AG10803 (cell line): ENCODE measurements around the gene DENND1A.

Source experiments
- DNase-seq: peaks from one replicate; pipeline ENCODE4 v3.0.0; 2010; ENCODE audit warnings: low read depth
- H3K4me3 ChIP-seq: 2 replicates; pipeline ENCODE4 v1.5.1; 2011; ENCODE audit warnings: mild to moderate bottlenecking, low read length, control low read depth
- TF ChIP-seq, protein P1 (sequence below): conservative IDR thresholded peaks from 2 replicates; pipeline ENCODE4 v1.5.1; 2011; ENCODE audit warnings: mild to moderate bottlenecking, low read length, control low read depth, inconsistent platforms

Gene DENND1A

DNA sequence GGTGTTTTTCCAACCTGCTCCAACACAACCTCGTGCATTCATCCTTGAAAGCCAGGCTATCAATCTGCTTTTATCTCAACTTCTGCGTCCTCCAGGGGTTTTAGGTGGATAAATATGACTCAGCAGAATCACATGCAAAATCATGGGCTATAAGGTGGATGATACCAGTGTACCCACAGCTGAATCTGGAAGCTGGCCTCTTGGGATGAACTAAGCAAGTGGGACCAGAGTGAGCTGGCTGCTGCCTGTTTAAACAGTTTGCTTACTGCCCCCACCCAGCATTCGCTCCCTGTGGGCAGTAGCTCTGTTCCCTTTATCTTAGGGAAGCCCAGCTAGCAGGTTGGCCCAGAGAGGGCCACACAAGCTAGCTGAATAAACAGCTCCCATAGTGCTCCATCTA is 379.9 kb downstream of the DENND1A start:
- TF ChIP-seq, protein P1, sequence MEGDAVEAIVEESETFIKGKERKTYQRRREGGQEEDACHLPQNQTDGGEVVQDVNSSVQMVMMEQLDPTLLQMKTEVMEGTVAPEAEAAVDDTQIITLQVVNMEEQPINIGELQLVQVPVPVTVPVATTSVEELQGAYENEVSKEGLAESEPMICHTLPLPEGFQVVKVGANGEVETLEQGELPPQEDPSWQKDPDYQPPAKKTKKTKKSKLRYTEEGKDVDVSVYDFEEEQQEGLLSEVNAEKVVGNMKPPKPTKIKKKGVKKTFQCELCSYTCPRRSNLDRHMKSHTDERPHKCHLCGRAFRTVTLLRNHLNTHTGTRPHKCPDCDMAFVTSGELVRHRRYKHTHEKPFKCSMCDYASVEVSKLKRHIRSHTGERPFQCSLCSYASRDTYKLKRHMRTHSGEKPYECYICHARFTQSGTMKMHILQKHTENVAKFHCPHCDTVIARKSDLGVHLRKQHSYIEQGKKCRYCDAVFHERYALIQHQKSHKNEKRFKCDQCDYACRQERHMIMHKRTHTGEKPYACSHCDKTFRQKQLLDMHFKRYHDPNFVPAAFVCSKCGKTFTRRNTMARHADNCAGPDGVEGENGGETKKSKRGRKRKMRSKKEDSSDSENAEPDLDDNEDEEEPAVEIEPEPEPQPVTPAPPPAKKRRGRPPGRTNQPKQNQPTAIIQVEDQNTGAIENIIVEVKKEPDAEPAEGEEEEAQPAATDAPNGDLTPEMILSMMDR: no peak
- no peak for DNase-seq
- no peak overlapping the region for H3K4me3 ChIP-seq

DNA sequence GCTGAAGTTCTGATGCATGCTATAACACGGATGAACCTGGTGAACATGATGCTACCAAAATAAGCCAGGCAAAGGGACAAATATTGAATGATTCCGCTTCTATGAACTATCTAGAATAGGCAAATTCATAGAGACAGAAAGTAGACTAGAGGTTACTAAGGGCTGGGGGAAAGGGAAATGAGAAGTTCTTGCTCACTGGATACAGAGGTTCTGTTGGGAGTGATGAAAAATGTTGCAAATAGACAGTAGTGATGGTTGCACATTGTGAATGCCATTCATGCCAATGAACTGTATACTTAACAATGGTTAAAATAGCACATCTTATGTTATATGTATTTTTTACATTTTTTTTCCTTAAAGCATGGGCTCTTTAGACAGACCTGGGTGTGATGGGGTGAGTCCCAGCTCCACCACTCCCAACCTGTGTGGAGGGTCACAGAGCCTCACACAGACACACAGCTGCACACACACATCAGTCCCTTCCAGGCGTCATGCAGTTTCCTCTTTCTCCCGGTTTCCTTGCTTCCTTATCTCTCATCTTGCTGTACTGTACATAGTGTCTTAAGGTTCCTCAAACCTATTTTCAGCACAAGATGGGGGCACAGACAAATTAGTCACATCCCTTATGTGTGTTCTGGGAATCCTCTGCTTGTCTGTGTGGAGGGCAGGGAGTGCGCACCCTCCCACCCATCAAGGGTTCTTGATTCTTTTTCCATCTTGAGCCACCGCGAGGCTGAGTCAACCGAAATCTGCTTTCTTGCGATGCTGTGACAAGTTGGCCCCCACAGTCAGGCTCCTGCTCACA is 381.0 kb downstream of the DENND1A start:
- no peak overlapping the region for H3K4me3 ChIP-seq
- TF ChIP-seq, protein P1: no peak
- DNase-seq: no peak

DNA sequence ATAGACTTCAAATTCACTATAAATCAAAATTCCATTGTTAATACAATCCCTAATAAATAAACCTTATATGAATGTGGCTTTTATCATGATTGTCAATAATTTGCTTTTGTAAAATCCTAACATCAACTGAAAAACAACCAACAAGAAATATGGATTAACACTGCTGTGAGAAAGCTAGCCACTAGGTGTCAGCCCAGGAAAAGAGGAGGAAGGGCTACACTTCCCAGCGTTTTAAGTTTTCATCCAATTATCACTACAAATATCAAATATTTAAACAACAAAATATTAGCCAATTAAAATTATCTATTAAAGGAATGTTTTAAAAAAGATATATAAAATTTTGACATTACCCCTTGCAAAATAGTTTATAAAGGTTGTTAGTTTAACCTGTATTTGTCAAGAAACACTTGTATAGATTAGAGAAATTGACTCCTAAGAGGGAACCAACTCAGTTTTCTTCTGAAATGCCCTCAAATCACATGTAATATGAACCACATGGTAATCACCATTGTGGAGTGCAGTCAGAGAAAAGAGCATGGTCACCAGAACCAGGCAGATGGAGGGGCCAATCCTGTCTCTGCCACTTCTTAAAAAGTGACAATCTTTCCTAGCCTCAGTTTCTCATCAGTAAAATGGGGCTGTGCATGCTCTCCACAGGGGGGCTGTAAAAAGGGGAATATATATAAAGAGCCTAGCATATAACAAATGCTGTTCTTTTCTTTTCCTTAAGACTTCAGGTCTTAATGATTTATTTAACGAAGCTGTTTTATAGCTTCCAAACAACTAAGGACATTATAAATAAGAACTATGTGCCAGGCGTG is 385.7 kb downstream of the DENND1A start:
- TF ChIP-seq, protein P1: peak; percentile 94
- H3K4me3 ChIP-seq: no peak overlapping the region
- DNase-seq: peak; percentile 46

GRCh38 chr9:123543492-123543891 is 386.4 kb downstream of the DENND1A start:
- H3K4me3 ChIP-seq: no peak overlapping the region
- TF ChIP-seq, protein P1: no peak
- no peak for DNase-seq

GRCh38 chr9:123542435-123543225 is 387.3 kb downstream of the DENND1A start:
- TF ChIP-seq, protein P1: no peak
- no peak for DNase-seq
- H3K4me3 ChIP-seq: no peak overlapping the region

DNA sequence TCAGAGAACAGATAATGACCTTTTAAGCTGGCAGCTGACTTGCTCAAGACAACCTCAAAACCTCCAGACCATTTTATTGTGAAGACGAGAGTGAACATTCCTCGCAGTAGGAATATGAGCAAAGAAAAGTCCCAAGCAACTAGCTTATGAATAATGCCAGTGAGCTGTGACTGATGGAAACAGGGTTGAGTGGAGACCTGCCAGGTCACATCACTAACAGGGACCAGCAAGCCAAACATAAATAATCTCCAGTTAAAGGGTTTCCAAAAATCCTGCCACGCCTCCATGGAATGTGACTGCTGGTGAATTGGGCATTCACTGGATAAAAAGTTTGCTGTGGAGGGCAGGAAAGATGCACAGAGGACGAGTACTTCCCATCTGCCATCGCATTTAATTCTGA is 388.5 kb downstream of the DENND1A start:
- no peak overlapping the region for H3K4me3 ChIP-seq
- peak; percentile 24 for DNase-seq
- TF ChIP-seq, protein P1: no peak
